ENCODE data around the gene TRIP13.

The TRIP13 gene

GRCh38 chr5:943201-943917, 50.7 kb downstream of the TRIP13 start:
- no peak for FAIRE-seq

- no peak for FAIRE-seq
Observed at GRCh38 chr5:943918-944620, 51.4 kb downstream of the TRIP13 start.

- no peak for FAIRE-seq
Observed at GRCh38 chr5:944621-944927, 51.9 kb downstream of the TRIP13 start.

GRCh38 chr5:944992-945685, 52.5 kb downstream of the TRIP13 start:
- FAIRE-seq: no peak

- no peak for FAIRE-seq
Observed at GRCh38 chr5:945691-946551, 53.2 kb downstream of the TRIP13 start.

GRCh38 chr5:946720-947625, 54.3 kb downstream of the TRIP13 start:
- no peak for FAIRE-seq

- no peak for FAIRE-seq
Observed at GRCh38 chr5:947626-948471, 55.2 kb downstream of the TRIP13 start.

- no peak for FAIRE-seq
Observed at GRCh38 chr5:948472-949274, 56.0 kb downstream of the TRIP13 start.

- FAIRE-seq: no peak
Observed at GRCh38 chr5:949275-949543, 56.5 kb downstream of the TRIP13 start.

- no peak for FAIRE-seq
Observed at GRCh38 chr5:949815-950560, 57.3 kb downstream of the TRIP13 start.

GRCh38 chr5:951940-952596, 59.4 kb downstream of the TRIP13 start:
- FAIRE-seq: no peak

GRCh38 chr5:952597-953271, 60.0 kb downstream of the TRIP13 start:
- no peak for FAIRE-seq

GRCh38 chr5:953535-954449, 61.1 kb downstream of the TRIP13 start:
- no peak for FAIRE-seq

- FAIRE-seq: no peak
Observed at GRCh38 chr5:955886-956761, 63.4 kb downstream of the TRIP13 start.

- FAIRE-seq: no peak
Observed at GRCh38 chr5:956941-957747, 64.5 kb downstream of the TRIP13 start.

Measured in TTC549 (cell line).